Measurements from ENCODE around the gene HCN3. TPM values are rescaled to one million over a fixed set of nuclear protein-coding genes. Genes with fewer than 3 reads are reported as not detected.
A peak's percentile ranks its signal among the peaks of the same experiment; 100 is the strongest.

Gene HCN3
- total RNA-seq, 1 donor from 2014 or later = 3.3 TPM

DNA sequence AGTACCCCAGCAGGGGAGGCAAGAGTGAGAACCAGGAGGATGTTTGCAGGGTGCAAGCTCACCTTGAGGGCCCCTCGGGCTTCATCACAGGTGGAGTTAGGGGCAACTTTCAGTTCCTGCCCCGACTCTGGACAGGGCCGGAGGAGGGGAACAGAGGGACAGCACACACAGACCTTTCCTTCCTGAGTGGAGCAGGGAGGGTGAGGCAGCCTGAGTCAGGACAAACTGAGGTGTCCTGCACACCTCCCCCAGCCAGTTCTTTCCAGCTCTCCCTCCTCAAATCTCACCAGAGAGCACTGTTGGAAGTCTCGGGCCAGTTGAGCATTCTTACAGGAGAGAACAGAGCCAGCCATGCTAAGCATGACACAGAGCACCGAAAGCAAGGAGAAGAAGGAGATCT is 23.5 kb upstream of the HCN3 start:
- no peak for DNase-seq (ENCODE audit: low spot score)

DNA sequence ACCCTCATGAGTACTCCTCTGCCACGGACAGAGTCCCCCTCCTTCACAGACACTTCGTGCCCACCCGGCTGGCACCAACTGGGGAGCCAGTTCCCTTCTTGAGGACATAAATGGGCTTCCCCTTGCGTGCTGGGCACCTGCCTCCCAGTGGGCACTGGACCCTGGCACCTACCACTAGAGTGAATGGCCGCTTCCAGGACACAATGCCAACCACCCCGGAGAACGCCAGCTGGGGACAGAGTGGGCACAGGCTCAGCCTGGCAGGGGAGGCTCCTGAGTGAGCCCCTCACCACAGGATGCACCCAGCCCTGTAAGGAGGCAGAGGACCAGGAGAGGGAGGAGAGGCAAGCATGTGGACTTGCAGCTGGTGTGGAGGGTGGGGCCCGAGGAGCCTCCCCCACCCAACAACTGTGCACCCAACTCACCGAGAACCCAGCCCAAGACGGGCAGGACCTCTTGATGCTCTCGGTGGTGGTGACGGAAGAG is 23.0 kb upstream of the HCN3 start:
- no peak for DNase-seq (ENCODE audit: low spot score)

DNA sequence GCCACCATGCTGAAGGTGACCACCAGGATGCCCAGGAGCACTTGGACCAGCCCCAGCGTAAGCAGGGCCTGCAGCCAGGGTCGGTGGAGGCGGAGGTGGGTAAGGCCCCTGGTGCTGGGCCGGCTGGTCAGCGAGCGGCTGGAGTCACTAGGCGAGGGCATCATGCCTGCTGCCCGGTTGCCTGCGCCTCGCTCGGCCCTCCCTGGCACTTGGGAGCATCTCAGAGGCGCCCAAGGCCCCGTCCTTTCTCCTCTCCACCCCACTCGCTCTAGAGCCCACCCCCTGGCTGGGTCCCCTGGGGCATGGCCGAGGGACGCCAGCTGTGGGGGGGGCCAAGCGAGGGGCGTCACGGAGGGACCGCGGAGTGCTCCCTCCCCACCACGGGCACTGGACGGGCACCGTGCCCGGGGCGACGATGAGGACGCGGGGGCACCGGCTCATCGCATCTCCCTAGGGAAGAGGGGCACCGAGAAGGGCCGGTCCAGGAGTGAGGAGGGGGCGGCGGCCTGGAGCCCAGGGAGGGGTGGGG is 22.5 kb upstream of the HCN3 start:
- no peak for DNase-seq (ENCODE audit: low spot score)

DNA sequence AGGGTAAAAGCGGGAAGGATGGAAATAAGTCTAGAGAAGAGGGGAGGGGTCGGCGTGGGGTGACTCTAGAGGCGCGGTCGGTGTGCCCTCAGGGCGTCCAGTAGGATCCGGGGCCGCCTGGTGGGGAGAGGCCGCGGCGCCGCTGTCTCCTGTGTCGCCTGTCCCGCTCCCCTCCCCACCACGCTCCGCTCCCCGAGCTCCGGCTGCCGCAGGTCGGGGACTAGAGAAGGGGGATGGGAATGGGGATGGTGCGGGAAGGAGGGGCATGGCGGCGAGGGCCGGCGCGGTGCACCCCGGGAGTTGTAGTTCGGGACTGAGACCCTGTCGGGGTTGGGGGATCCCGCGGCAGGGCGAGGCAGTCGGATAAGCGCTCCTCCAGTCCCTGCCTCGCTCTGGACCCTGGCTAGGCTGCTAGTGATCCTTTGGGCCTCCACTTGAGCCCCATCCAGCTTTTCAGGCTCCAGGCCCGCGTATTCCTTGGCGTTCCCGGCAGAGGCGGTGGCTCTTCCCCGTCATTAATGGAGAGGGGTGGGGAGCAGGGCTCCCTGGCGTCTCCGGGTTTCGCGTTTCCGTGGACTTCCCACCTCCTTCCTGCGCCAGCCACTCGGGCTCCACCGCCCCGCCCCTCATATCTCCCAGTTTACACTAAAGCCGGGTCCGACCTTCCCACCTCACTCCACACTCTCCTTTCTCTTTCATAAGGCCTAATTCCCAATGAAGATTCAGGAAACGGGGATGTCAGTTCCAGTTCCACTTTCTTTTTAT is 21.8 kb upstream of the HCN3 start, which contains the start of gene ENTREP3:
ENTREP3 (minus strand) TSS at position 241 of the 765 bp plus-strand sequence. CDS start 606 bp downstream, outside the sequence.
- DNase-seq (ENCODE audit: low spot score) = peak; percentile 97

GRCh38 chr1:155256058-155256852 is 21.0 kb upstream of the HCN3 start:
- no peak for DNase-seq (ENCODE audit: low spot score)

- no peak for DNase-seq (ENCODE audit: low spot score)
These were observed 17.0 kb upstream of the HCN3 start for GRCh38 chr1:155260276-155260675.

DNA sequence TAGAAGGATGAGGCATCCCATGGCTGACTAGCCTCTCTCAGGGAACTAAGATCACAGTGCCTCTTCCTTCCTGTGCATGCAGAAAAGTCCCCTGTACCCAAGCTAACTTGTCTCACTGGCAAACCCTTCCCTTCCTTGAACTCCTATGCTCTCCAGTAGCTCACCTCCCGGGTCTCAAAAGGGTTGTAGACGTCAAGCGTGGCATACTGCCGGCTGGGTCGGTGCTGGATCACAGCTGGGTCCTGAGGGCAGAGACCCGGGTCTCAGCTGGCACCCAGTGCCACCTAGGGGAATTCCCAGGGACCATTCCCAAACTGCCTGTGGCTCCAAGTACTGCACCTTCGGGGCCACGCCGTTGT is 15.8 kb upstream of the HCN3 start:
- DNase-seq (ENCODE audit: low spot score) = no peak

GRCh38 chr1:155261852-155262673 is 15.2 kb upstream of the HCN3 start, which contains the start of gene SCAMP3:
Gene SCAMP3 (minus strand): TSS chr1:155262360. CDS start chr1:155262151, 209 bp downstream.
- peak; percentile 95 for DNase-seq (ENCODE audit: low spot score)

GRCh38 chr1:155263067-155263466 is 14.2 kb upstream of the HCN3 start:
- DNase-seq (ENCODE audit: low spot score) = no peak

DNA sequence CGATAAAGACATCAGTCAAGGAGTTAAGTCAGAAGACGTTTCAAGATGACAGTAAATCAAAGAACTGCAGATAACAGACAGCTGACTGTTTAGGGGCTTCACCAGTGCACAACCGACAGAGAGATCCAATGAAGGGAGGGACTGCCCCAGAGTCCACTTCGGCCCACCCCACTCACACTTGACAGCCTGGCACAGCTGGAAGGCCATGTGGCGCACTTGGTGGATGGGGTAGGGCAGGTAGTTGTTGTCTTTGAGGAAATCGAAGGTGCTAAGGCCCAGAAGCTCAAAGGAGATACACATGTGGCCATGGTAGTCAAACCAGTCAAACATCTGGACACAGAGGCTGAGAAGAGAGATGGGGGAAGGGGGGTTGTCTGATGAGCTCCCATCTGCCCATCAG is 10.7 kb upstream of the HCN3 start:
- DNase-seq (ENCODE audit: low spot score) = no peak

- no peak for DNase-seq (ENCODE audit: low spot score)
These were observed 9.9 kb upstream of the HCN3 start for GRCh38 chr1:155267373-155267772.

- no peak for DNase-seq (ENCODE audit: low spot score)
These were observed 8.6 kb upstream of the HCN3 start for GRCh38 chr1:155268630-155269029.

- no peak for DNase-seq (ENCODE audit: low spot score)
These were observed 7.9 kb upstream of the HCN3 start for GRCh38 chr1:155269381-155269780.

- peak; percentile 92 for DNase-seq (ENCODE audit: low spot score)
These were observed 4.6 kb upstream of the HCN3 start for GRCh38 chr1:155272466-155273342.

DNA sequence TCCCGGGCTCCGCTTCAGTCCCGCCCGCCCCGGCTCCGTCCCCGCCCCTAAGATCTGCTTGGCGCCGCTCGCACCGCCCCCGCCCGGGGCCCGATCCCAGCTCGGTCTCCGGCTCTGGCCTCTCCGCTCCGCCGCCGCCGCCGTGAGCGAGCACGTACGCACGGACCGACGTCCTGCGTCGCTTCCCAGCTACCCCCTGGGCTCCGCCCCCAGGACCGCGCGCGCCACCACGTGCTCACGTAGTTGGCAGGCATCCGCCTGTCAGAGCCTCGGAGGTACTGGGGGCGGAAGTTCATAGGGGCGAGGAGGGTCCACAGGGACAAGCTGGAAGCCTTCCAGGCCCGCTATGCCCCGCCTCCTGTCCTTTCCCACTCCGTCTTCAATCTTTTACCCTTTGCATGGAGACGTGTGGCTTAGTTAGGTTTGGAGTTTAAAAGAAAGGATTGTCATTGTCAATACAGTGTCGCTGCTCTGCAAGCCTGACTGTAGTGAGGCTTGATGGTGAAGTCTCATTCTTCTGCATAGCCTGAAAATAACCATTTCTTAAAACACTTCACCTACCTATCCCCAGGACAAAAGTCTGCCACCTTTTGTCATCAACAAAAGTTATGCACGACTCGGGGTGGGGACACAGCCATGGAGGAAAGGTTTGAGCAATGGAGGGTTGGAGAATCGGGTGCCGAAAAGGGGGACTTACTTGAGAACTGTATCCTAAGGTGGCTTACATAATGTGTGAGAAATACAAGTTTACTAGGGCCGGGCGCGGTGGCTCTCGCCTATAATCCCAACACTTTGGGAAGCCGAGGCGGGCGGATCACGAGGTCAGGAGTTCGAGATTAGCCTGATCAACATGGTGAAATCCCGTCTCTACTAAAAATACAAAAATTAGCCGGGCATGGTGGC is 3.7 kb upstream of the HCN3 start, which contains the start of gene CLK2:
CLK2 (minus strand) TSS at position 162 of the 903 bp plus-strand sequence. CDS start 2,527 bp downstream, outside the sequence.
- peak; percentile 99 for DNase-seq (ENCODE audit: low spot score)

DNA sequence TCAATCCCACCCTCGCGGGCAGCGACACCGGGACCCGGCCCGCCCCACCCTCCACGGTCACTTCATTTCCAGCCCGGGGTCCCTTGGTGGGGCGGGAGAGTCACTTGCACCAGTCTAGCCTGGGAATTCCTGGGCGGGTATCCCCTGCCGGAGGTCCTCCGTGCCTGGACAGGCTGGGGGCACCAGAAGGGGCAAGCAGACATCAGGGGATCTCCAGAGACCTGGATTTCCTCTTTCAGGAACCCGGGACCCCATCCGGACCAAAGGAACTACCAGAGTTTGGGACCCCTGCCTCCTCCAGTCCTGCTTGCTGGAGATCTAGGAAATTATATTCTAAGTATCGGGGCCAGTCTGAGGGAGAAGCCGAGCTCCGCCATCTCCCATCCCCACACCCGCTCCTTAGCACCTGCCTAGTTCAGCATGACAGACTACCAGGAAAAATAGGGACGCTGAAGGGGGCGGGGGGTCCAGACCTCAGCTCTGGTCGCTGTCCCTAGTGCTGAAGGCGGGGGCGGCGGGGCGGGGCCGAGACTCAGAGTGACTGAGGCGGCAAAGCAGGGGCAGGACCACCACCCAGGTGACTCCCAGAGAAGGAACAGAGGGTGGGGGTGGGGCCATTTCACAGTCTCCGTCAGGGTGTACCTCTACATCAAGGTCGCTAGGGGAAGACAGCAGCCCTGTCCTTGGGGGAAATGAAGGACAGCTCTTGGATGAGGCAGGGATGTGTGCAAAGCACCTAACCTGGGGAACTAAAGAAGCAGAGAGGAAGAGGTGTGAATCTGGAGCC is 832 bp downstream of the HCN3 start:
- no peak for DNase-seq (ENCODE audit: low spot score)

- no peak for DNase-seq (ENCODE audit: low spot score)
These were observed 1.5 kb downstream of the HCN3 start for GRCh38 chr1:155278689-155279160.

- DNase-seq (ENCODE audit: low spot score) = no peak
These were observed 2.0 kb downstream of the HCN3 start for GRCh38 chr1:155279268-155279667.

All from mesenteric fat pad (tissue), 1 donor.